Fibroblast of lung (primary cell): Measurements from ENCODE around the gene XYLT1.

Source experiments
- EZH2 ChIP-seq: IDR thresholded peaks from 2 replicates; pipeline ENCODE4 v1.5.1; 2012; ENCODE audit warnings: low read length, control low read depth, mild to moderate bottlenecking; ENCODE audit errors: missing control alignments
- TF ChIP-seq, protein P1 (sequence below), 2 donors: IDR thresholded peaks in 1 of 2; conservative IDR thresholded peaks in 1 of 2; 1 replicate in 1 of 2; 2 replicates in 1 of 2; pipeline ENCODE4 v1.5.1; 2011 to 2012; ENCODE audit warnings: low read length in 2 of 2, control low read depth in 1 of 2, inconsistent platforms in 1 of 2, low read depth in 1 of 2, mild to moderate bottlenecking in 1 of 2

DNA sequence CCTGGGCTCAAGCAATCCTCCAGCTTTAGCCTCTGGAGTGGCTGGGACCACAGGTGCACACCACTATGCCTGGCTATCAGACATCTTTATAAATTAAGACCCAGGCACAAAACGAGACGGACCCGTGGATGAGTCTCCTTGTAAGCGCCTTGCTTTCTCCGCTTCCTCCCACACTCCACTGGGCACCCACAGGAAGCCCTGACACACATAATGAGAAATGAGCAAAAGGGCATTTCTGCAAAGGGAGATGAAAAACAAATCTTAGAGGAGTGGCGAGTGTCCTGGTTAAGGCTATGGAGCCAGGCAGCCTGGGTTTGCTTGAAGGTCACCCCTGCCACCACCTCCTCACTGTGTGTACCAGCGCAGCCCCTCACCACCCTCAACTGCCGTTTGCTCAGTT, 56.3 kb downstream of the XYLT1 start:
- TF ChIP-seq, protein P1, sequence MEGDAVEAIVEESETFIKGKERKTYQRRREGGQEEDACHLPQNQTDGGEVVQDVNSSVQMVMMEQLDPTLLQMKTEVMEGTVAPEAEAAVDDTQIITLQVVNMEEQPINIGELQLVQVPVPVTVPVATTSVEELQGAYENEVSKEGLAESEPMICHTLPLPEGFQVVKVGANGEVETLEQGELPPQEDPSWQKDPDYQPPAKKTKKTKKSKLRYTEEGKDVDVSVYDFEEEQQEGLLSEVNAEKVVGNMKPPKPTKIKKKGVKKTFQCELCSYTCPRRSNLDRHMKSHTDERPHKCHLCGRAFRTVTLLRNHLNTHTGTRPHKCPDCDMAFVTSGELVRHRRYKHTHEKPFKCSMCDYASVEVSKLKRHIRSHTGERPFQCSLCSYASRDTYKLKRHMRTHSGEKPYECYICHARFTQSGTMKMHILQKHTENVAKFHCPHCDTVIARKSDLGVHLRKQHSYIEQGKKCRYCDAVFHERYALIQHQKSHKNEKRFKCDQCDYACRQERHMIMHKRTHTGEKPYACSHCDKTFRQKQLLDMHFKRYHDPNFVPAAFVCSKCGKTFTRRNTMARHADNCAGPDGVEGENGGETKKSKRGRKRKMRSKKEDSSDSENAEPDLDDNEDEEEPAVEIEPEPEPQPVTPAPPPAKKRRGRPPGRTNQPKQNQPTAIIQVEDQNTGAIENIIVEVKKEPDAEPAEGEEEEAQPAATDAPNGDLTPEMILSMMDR (conservative IDR thresholded peaks at IDR 0.05 in 1 of 2, IDR thresholded peaks at IDR 0.05 in 1 of 2; ENCODE audit: low read depth in 1 of 2, low read length in 2 of 2) = no peak
- no peak for TF ChIP-seq EZH2
